GM23338 (cell line): ENCODE results near the gene KRTAP2-2.

Source experiments
- CREB1 ChIP-seq: fragments of 250-450 bp; sonication (Bioruptor Pico); IDR thresholded peaks from 2 replicates; pipeline ENCODE4 v1.5.0; 2020; ENCODE audit warnings: low read depth, mild to moderate bottlenecking, moderate library complexity
- CTCF ChIP-seq, 2 experiments: fragments of 200-600 bp in 1 of 2; sonication (generic) in 1 of 2; conservative IDR thresholded peaks; 2 replicates each; pipeline versions ENCODE4 v1.5.1 to v1.6.1; 2016 to 2017; ENCODE audit warnings: antibody characterized with exemption in 2 of 2, low read depth in 2 of 2, mild to moderate bottlenecking in 2 of 2, moderate library complexity in 1 of 2
- ETS1 ChIP-seq: IDR thresholded peaks from 2 replicates; pipeline ENCODE4 v1.6.1; 2016; ENCODE audit warnings: antibody characterized with exemption
- EZH2 ChIP-seq: fragments of 200-600 bp; sonication (generic); IDR thresholded peaks from one replicate; pipeline ENCODE4 v1.8.0; 2017; ENCODE audit warnings: antibody characterized with exemption, mild to moderate bottlenecking, low read depth; ENCODE audit not compliant: unreplicated experiment
- EZH2phosphoT487 ChIP-seq: fragments of 200-600 bp; sonication (generic); IDR thresholded peaks from one replicate; pipeline ENCODE4 v1.8.1; 2018; ENCODE audit warnings: antibody characterized with exemption; ENCODE audit not compliant: unreplicated experiment
- JUNB ChIP-seq: IDR thresholded peaks from one replicate; pipeline ENCODE4 v1.6.1; 2016; ENCODE audit warnings: antibody characterized with exemption; ENCODE audit not compliant: unreplicated experiment
- STAT1 ChIP-seq: IDR thresholded peaks from one replicate; pipeline ENCODE4 v1.6.1; 2016; ENCODE audit warnings: antibody characterized with exemption; ENCODE audit not compliant: unreplicated experiment
- TF ChIP-seq, protein P1 (sequence below): IDR thresholded peaks from one replicate; pipeline ENCODE4 v1.6.1; 2018; ENCODE audit warnings: antibody characterized with exemption; ENCODE audit not compliant: unreplicated experiment

DNA sequence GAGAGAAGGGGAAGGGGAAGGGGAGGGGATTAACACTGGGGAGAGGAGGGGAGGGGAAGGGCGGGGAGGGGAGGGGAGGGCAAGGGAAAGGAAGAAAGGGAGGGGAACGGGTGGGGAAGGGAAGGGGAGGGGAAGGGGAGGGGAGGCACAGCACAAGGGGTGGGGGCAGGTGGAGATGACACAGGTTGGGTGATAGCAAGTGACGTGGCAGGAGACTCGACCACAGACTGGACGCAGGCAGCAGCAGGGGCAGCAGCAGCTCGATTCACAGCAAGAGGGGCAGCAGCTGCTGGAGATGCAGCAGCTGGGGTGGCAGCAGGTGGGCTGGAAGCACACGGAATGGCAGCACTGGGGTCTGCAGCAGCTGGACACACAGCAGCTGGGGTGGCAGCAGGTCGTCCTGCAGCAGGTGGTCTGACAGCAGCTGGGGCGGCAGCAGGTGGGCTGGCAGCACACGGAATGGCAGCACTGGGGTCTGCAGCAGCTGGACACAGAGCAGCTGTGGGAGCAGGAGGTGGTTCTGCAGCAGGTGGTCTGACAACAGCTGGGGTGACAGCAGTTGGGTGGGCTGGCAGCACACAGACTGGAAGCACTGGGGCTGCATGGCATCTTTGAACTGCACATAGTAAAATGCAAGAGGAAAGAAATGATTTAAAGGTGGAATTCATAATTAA lies 46.7 kb upstream of the KRTAP2-2 start, which contains the start of gene KRTAP4-16:
- TF ChIP-seq CTCF (conservative IDR thresholded peaks at IDR 0.05; ENCODE audit: low read depth in 2 of 2) (no peak), EZH2phosphoT487 (no peak), JUNB (no peak), STAT1 (no peak), ETS1 (no peak), EZH2 (no peak), CREB1 (CRISPR knock-in tag) (no peak)
- TF ChIP-seq, protein P1, sequence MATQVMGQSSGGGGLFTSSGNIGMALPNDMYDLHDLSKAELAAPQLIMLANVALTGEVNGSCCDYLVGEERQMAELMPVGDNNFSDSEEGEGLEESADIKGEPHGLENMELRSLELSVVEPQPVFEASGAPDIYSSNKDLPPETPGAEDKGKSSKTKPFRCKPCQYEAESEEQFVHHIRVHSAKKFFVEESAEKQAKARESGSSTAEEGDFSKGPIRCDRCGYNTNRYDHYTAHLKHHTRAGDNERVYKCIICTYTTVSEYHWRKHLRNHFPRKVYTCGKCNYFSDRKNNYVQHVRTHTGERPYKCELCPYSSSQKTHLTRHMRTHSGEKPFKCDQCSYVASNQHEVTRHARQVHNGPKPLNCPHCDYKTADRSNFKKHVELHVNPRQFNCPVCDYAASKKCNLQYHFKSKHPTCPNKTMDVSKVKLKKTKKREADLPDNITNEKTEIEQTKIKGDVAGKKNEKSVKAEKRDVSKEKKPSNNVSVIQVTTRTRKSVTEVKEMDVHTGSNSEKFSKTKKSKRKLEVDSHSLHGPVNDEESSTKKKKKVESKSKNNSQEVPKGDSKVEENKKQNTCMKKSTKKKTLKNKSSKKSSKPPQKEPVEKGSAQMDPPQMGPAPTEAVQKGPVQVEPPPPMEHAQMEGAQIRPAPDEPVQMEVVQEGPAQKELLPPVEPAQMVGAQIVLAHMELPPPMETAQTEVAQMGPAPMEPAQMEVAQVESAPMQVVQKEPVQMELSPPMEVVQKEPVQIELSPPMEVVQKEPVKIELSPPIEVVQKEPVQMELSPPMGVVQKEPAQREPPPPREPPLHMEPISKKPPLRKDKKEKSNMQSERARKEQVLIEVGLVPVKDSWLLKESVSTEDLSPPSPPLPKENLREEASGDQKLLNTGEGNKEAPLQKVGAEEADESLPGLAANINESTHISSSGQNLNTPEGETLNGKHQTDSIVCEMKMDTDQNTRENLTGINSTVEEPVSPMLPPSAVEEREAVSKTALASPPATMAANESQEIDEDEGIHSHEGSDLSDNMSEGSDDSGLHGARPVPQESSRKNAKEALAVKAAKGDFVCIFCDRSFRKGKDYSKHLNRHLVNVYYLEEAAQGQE = no peak
